Mammary epithelial cell (primary cell): Measurements from ENCODE around the gene DNAL1.

Experiments
- CTCF ChIP-seq, 2 donors: IDR thresholded peaks in 1 of 2; conservative IDR thresholded peaks in 1 of 2; 2 replicates each; pipeline ENCODE4 v1.5.1; 2011 to 2012; ENCODE audit warnings: inconsistent platforms in 2 of 2, low read length in 2 of 2, mild to moderate bottlenecking in 2 of 2, control low read depth in 1 of 2, low read depth in 1 of 2; ENCODE audit not compliant: insufficient read depth in 1 of 2; ENCODE audit errors: extremely low read depth in 1 of 2
- EZH2 ChIP-seq: IDR thresholded peaks from 2 replicates; pipeline ENCODE4 v1.6.1; 2012; ENCODE audit warnings: low read length, inconsistent platforms, borderline replicate concordance

- TF ChIP-seq CTCF (conservative IDR thresholded peaks at IDR 0.05 in 1 of 2, IDR thresholded peaks at IDR 0.05 in 1 of 2; ENCODE audit: extremely low read depth in 1 of 2, insufficient read depth in 1 of 2, low read depth in 1 of 2, low read length in 2 of 2), result no peak
- TF ChIP-seq EZH2, result no peak
Measured at GRCh38 chr14:73613046-73613383, 31.8 kb upstream of the DNAL1 start.
